Measurements from ENCODE around the gene YOD1. TPM values are rescaled to one million over a fixed set of nuclear protein-coding genes. Genes with fewer than 3 reads are reported as not detected.
A peak's percentile ranks its signal among the peaks of the same experiment; 100 is the strongest.

YOD1 gene
- total and polyA plus RNA-seq, 8 donors, result 7.3 to 15.0 (median 13.0) TPM

DNA sequence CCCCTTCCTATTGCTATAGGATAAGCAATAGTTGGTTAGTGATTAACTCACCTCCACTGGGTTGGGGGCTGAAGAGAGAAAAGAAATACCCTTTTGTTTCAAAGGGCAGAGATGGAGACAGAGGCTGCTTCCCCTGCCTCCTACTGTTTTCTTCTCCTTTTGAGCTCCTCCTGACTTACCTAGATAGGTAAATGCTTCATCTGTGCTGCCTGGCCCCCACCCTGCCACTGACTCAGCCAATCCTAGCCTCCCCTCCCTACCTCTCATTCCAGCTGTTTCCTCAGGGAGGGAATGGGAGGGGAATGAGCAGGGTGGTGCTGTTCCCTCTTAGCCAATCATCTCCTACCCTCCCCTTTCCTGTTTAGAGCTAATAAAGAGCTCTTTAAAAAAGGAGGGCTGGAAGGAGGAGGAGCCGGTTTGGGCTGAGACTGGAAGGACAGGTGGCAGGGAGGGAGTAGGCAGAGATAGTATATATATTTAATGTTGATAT is 18.4 kb downstream of the YOD1 start, which contains the start of gene C1orf116:
Gene C1orf116, minus strand, starts transcription at position 229 of the 490 bp plus-strand sequence. CDS start 5,158 bp downstream, outside the sequence.
- ATAC-seq (peak; percentile 92), DNase-seq (peak in 2 of 4 donors; percentile 73 to 75)
- Histone ChIP-seq H3K36me3 (no peaks in the 10 kb centered on the region), H3K4me1 (no peaks in the 10 kb centered on the region), H3K4me3 (peak within 1 kb of the TSS; percentile 29 to 40), H3K27ac (peak within 1 kb of the TSS; percentile 73 to 85), H3K27me3 (peaks cover 0 to 24% of the 10 kb centered on the region in 2 donors), H3K9me3 (no peaks in the 10 kb centered on the region)
- TF ChIP-seq, protein P1, sequence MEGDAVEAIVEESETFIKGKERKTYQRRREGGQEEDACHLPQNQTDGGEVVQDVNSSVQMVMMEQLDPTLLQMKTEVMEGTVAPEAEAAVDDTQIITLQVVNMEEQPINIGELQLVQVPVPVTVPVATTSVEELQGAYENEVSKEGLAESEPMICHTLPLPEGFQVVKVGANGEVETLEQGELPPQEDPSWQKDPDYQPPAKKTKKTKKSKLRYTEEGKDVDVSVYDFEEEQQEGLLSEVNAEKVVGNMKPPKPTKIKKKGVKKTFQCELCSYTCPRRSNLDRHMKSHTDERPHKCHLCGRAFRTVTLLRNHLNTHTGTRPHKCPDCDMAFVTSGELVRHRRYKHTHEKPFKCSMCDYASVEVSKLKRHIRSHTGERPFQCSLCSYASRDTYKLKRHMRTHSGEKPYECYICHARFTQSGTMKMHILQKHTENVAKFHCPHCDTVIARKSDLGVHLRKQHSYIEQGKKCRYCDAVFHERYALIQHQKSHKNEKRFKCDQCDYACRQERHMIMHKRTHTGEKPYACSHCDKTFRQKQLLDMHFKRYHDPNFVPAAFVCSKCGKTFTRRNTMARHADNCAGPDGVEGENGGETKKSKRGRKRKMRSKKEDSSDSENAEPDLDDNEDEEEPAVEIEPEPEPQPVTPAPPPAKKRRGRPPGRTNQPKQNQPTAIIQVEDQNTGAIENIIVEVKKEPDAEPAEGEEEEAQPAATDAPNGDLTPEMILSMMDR (IDR thresholded peaks at IDR 0.05), result no peak
- intact Hi-C loops (cut with DNase I), result no loop called here

DNA sequence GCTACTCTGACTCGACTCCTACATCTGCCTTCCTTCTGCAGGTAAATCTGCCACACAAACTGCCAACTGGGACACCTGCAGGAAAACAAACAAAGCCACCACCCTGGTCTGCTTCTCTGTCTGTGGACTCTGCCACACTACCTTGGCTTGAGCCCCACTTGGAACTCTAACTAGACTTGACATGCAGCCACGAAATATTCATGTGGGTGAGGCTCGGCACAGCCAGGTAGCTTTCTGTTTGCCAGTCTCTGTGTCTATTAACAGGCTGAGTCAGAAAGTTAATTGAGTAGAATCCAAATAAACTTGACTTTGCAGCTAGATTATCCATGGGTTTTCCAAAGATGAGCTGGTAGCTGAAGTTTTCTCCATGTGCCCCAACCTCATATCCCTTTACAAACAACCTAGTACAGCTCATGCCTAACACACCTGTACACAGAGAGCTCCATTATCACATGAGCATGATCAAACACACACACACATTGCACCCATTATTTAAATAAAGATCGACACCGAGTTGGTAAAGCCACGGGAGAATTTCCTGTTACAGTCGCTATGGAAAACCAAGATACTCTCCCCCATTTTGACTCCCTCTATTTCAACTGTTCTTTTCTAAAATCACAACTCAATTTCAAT is 19.3 kb downstream of the YOD1 start:
- no peaks in the 10 kb centered on the region for H3K36me3 ChIP-seq
- peak overlapping the region; percentile 73 to 85 for H3K27ac ChIP-seq
- no peak for DNase-seq
- H3K27me3 ChIP-seq, result peaks cover 0 to 24% of the 10 kb centered on the region in 2 donors
- peak overlapping the region; percentile 29 to 40 for H3K4me3 ChIP-seq
- no peaks in the 10 kb centered on the region for H3K9me3 ChIP-seq
- TF ChIP-seq, protein P1 (IDR thresholded peaks at IDR 0.05), result no peak
- H3K4me1 ChIP-seq, result no peaks in the 10 kb centered on the region
- intact Hi-C loops (cut with DNase I), result no loop called here
- no peak for ATAC-seq

DNA sequence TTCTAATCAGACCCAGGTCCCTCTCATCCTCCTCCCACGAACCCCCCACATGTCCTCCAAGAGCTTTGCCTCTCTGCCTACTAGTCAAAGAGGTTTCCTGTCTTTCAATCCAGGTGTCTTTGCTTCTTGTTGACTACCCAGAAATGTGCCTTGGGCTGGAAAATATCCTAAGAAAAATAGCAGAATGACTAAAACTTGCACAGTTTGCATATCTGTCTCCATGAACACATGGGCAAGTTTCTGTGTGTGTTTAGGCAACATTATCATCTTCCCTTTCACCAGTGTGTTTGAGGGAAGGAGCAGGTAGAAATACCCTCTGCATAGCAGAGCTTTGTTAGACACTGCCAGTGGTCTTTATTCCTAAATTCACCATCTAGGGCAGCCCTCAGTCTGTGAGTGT is 20.0 kb downstream of the YOD1 start:
- H3K27ac ChIP-seq, result peak overlapping the region; percentile 73 to 85
- peaks cover 0 to 3% of the 10 kb centered on the region in 2 donors for H3K4me1 ChIP-seq
- TF ChIP-seq, protein P1 (IDR thresholded peaks at IDR 0.05), result no peak
- H3K27me3 ChIP-seq, result peaks cover 0 to 24% of the 10 kb centered on the region in 2 donors
- no peak for ATAC-seq
- no peak for DNase-seq
- intact Hi-C loops (cut with DNase I), result no loop called here
- peak overlapping the region; percentile 29 to 40 for H3K4me3 ChIP-seq
- H3K36me3 ChIP-seq, result no peaks in the 10 kb centered on the region
- H3K9me3 ChIP-seq, result no peaks in the 10 kb centered on the region

DNA sequence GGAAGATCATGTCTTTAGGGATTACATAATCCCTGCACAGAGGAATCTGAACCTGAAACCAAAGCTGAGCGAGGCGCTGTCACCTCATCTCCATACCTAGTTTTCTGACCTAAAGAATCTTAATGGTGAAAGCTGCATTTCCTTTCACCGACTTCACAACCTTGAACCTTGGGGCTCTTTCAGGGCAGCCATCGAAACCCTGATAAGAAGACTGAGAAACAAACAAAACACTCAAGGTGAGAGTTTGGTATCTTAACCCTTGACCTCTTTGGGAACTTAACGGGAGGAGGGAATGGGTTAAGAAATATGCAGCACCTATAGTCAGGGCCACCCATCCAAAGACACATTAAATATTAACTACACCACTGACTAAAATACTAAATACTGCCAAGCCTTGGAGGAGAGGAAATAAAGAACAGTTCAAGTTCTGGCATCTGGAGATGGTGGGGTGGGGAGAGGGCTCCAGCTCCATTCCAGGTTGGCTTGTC is 20.4 kb downstream of the YOD1 start:
- TF ChIP-seq, protein P1 (IDR thresholded peaks at IDR 0.05), result no peak
- Histone ChIP-seq H3K27me3 (peaks cover 0 to 24% of the 10 kb centered on the region in 2 donors), H3K4me1 (peaks cover 0 to 8% of the 10 kb centered on the region in 2 donors), H3K9me3 (no peaks in the 10 kb centered on the region), H3K4me3 (peak overlapping the region; percentile 29 to 40), H3K36me3 (no peaks in the 10 kb centered on the region), H3K27ac (peak overlapping the region; percentile 73 to 85)
- no peak for DNase-seq
- intact Hi-C loops (cut with DNase I), result no loop called here
- ATAC-seq, result peak; percentile 8
